ENCODE results near the gene INAFM1.

GRCh38 chr19:47275791-47276461 lies 1.2 kb downstream of the INAFM1 start:
- TF ChIP-seq CTCF (IDR thresholded peaks at IDR 0.05) = no peak
- no peak for TF ChIP-seq EP300 (IDR thresholded peaks at IDR 0.05)
